ENCODE data around the gene DCAF8L2.
"Not testable (repeated sequence)": the region's sequence is repeated elsewhere in the genome, so short reads cannot be mapped to it uniquely, and the experiment has no call there.

Gene DCAF8L2

DNA sequence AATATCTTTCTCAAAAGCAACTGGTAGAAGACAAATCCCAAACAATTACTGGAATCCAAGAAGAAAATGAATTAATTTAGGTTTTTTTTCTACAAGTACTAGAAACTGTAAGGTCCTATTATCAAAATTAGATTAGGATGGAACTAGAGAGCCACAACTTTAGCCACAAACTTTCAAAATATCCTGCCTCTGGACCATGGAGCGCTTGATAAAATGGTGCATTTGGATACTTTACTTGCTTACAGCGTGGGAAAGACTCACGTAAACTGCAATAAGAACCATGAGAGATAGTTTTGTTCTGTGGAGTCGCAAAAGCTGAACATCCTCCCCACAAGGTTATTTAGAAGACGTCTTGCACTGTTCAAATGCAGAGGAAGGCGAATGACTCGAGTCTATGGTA, at the start of gene DCAF8L2:
DCAF8L2 (plus strand) TSS at position 301 of the 400 bp plus-strand sequence. CDS start 156,552 bp downstream, outside the sequence.
- DNase-seq (ENCODE audit: low read depth in 2 of 2): no peak

DNA sequence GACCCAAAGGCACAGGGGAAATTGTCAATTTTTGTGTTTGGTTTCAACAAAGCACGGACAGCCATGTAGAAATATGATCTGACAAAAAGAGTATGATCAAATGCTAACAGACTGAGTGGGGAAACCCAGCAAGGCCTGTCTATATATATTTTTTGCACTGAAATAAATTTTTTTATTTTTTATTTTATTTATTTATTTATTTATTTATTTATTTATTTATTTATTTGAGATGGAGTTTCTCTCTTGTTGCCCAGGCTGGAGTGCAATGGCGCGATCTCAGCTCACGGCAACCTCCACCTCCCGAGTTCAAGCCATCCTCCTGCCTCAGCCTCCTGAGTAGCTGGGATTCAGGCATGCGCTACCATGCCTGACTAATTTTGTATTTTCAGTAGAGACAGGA, 49.0 kb upstream of the DCAF8L2 start:
- not testable (repeated sequence) for DNase-seq (ENCODE audit: low read depth in 2 of 2)

DNA sequence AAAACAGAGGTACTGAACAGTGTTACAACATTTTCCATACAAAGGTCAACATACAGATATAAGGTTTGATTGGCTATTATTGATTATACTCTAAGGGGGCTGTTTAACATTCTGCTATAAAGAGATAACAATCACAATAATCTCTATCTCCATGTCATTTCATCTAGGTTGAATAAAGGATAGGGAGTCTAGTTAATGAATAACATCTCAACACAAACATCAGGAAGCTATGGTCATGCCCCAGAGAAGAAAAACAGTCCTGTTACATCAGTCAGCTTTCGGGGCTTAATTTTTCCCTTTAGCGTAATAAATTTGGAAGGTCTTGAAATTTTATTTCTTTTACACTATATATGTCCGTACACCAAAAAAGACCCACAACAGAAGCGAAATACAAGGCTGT, 41.5 kb upstream of the DCAF8L2 start:
- DNase-seq (ENCODE audit: low read depth in 2 of 2): no peak

DNA sequence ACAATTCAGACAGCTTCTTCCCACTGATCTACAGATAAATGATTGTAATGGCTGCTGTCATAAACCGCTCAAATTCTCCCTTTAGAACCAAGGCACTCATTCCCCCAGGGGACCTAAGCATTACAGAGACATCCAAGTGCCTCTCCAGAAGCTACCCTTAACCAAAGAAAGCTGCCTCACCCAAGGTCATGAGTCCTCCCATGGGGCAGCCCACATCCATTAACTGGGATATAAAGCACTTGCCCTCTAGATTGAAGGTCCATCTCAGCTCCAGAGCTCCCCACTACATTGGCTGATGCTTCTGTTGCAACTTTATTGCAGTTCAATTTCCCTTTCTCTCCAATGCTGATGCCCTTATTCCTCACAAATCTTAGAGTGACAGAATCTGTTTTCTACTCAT, 40.5 kb upstream of the DCAF8L2 start:
- no peak for DNase-seq (ENCODE audit: low read depth in 2 of 2)

DNA sequence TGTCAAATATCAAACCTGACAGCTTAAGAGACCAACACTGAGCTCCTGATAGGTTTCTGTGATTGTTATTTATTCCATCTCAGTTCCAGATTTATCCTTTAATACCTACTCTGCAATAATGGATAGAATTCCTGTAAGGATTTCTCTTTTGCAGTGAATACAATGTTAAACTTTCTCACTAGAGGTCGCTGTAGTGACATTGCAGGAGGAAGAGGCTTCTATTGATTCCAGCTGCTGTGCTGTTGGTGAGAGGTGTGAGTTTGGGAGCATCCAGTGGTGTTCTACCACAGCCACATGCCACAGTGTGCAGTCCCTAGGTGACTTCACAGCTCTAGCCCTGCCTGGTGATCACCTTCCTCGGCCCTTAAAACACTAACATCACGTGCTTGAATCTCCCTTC, 34.6 kb upstream of the DCAF8L2 start:
- DNase-seq (ENCODE audit: low read depth in 2 of 2): no peak

DNA sequence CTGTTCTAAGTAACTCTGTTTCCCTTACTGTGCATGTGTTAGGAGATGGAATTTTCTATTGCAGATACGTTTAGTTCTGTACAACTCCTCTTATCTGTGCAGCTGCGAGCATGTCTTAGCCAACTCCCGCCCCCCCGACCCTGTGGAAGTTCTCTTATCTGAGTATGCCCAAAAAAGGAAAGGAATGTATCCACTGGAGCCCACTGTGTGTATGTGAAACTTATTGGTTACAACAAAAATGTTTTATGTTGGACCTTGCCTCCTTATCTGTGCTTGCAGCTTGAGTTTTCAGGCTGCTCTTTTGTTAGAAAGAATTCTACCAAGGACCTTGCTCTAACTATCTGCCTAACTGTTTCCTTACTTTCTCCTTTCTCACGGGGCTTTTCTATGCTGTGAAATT, 24.2 kb upstream of the DCAF8L2 start:
- no peak for DNase-seq (ENCODE audit: low read depth in 2 of 2)

DNA sequence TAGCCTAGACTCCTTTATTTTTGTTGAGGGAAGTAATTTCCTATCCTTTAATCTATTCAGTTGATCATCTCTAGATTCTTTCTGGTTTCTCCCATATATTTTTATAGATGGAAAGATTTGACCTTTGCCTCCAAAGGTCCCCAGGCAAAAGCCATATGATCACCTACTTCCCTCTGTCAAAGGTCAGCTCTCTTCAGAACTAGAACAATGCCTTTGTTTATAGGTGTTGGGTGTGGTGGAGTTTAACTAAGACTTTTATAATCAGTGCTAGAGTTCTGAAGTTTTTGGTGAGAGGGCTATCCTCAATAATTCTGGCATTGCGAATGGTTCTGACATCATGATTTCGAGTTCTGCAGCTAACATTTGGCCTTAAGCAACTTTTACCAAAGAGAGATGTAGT, 19.0 kb upstream of the DCAF8L2 start:
- no peak for DNase-seq (ENCODE audit: low read depth in 2 of 2)

DNA sequence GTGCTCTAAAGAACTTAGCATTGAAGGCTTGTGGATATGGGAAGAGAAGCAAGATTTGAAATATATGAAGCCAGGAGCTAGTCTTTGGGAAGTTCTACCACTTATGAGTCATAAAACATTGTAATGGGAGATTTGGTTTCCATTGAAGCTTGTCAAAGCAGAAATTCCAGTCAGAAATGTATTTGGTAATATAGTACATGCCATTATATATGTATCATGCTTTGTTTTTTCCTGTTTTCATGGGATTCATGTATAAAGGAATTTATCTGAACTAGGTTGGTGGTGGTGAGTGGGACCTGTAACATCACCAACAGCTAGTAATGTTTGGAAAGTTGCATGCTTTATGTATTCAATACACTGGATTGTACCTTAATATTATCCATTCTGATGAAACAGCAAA, 14.6 kb upstream of the DCAF8L2 start:
- DNase-seq (ENCODE audit: low read depth in 2 of 2): no peak

DNA sequence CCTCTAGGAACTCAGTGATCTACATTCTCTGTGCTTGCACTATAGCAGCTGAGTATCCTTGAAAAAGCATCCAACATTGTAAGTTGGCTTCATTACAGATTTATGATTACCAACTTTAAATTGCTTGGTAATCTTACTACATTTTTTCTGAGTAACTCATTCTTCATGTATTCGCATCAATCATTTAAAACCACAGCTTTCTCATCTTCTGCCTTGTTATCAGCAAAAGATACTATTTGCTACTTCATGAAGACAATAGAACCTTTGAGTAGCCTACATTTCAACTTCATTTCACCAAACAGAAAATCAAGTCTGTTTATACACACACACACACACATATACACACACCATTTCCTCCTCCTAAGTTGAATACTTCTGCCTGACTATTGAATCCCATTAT, 6.2 kb upstream of the DCAF8L2 start:
- no peak for DNase-seq (ENCODE audit: low read depth in 2 of 2)

DNA sequence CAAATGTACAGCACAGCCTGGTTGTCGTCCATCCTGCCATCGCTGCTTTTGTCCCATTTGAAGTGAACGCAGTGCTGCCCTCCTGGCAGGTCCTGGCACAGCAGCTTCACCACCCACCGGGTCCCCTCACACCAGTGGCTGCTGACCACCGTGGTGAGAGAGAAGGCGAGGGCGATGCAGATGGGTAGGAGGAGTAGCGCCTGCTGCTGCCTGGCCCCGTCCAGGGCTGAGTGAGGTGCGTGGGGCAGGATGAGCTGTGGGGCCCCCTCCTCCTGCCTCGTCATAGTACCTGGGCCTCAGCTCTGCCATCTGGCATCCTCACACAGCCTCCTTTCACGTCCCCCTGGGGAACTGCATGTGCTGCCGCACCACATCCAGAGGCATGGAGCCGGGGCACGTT, 1.8 kb downstream of the DCAF8L2 start:
- no peak for DNase-seq (ENCODE audit: low read depth in 2 of 2)

DNA sequence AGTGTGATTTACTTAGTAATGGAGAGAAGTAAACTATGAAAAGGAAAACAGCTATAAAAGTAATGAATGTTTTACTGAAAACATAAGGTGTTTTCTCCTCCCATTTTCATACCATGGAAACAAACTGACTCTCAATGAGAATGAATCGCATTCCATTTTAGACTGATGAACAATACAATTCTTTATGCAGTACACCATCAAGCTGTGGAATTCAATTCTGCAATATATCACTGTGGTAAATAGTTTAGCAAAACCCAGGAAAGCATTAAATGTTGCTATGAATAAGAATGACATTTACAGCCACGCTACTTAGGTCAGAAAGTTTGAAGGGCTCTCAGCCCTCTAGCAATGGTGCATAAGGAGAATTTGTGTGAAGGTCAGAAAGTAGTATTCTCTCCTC, 7.4 kb downstream of the DCAF8L2 start:
- DNase-seq (ENCODE audit: low read depth in 2 of 2): no peak

DNA sequence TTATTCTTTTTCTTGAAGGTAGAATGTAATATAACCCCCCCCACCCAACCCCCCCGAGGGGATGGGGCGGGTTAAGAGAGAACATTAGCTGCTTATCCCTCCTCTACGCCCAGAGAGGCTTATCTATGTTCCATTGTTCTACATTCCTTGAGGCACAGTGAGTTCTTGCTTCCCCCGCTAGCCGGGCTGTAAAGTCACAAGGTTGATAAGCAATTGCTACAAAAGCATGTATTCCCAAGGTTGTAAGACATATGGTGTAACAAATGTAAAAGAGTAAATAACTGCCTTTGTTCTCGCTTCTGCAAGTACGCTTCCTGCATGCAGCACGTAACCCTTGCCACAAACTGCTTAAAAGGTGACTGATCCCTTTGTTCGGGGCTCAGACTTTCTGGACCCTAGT, 8.2 kb downstream of the DCAF8L2 start:
- no peak for DNase-seq (ENCODE audit: low read depth in 2 of 2)

DNA sequence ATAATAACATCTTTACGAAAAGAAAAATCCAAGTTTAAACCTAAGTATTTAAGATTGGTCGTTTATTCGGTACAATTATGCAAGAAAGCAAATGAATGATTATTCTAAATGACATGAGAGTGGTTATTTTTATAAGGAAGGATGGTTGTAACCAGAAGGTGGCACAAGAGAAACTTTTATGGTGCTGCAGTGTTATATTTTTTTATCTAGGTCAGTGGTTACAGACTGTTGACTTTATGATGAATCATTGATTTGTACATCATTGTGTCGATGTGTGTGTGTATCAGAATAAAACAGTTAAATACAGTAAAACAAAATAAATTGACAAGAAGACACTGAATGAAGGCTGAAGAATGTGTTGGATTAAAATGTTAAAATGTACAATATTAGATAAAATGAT, 9.8 kb downstream of the DCAF8L2 start:
- no peak for DNase-seq (ENCODE audit: low read depth in 2 of 2)

DNA sequence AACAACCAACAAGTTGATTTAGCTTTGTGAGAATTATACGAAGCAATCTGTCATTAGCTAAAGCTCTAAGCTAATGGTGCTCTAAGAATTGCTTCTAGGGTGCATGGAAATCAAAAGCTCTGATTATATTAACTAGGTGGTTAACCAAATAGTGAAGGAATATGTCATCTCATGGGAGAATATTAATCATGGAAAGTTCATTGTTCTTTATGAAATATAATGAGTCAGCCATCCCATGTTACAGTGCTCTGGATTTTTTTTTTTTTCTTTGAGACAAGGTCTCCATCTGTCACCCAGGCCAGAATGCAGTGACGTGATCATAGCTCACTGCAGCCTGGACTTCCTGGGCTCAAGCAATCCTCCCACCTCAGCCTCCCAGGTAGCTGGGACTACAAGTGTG, 10.5 kb downstream of the DCAF8L2 start:
- DNase-seq (ENCODE audit: low read depth in 2 of 2): no peak

DNA sequence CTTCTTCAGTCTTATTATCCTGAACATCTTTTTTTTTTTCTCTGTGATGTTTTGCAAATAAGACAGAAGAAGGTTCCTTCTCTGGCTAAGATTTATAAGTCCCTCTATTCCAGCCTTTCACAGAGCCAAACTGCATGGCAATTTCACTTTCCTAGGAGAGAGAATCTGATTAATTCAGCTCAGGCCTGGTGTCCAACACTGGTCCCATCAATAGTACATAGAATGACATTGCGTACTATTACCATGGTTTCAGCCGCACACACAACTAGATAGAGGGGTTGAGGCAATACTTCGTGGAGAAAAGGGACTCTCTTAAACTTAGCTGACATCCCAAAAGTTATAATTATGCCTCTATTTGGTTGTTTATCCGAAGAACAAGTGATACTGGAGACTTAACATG, 18.5 kb downstream of the DCAF8L2 start:
- DNase-seq (ENCODE audit: low read depth in 2 of 2): no peak

DNA sequence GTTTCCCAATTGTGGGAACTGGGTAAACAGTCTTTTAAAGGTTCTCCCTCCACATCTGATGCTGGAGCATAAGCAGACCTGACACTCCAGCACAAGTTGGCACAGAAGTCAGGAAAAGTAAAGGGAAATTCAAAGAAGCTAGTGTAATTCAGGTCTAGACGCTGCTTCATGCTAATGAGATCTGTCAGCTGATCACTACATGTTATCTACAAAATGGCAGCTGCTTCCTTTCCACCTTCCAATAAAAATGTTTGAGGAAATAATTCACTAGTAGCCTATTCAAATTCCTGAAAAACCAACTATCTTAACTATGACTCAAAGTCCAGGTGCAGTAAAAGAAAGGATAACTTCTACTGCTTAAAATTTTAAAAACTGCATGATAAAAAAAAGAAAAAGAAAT, 29.3 kb downstream of the DCAF8L2 start:
- no peak for DNase-seq (ENCODE audit: low read depth in 2 of 2)

DNA sequence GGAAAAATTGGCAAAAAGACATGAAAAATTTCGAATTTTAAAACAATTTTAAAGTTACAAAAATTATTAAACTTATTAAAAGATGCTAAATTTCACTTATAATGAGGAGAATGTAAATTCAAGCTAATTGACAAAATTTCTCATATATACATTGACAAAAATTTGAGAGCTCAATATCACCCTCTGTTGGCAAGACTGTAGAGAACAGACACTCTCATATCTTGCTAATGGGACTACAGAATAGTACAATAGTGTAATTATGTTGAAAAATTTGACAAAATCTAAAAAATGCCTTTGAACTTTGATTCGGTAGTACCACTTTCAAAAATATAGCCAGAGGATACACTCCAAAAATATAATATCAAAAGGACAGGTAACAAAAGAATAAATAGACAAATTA, 29.8 kb downstream of the DCAF8L2 start:
- DNase-seq (ENCODE audit: low read depth in 2 of 2): no peak

DNA sequence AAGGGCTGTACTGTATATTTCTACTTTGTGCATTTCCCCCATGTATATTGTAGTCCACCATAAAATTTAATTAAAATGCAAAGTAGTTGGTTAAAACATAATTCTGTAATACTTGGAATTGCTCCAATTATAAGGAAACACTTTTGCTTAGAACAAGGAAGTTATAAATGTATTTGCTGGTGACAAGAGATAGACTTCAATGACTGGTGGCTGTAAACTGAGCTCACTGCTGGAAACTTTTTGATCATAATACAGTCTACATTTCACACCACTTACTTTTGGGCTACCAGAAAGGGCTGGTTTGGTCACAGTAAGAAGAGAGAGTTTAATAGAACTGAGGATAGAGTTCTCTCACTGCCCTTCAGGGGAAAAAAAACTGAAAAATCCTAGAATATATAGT, 32.7 kb downstream of the DCAF8L2 start:
- DNase-seq (ENCODE audit: low read depth in 2 of 2): no peak

DNA sequence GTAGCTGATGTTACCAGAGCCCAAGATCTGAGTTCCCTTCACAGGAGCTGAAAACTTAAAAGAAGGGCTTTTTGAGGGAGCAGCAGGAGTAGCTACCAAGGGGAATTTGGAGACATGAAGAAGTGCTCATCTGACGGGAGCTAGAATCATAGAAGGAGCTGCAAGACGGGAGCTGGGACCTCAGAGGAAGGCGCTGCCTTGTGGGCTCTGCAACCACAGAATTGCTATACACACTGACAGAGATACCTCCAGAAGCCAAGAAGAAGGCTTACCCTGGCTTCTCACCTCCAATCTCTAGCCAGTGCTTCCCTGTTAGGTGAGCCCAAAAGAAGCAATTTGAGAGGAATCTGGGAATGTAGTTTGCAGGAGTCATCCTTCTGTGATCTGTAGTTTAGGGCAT, 35.9 kb downstream of the DCAF8L2 start:
- DNase-seq (ENCODE audit: low read depth in 2 of 2): no peak

DNA sequence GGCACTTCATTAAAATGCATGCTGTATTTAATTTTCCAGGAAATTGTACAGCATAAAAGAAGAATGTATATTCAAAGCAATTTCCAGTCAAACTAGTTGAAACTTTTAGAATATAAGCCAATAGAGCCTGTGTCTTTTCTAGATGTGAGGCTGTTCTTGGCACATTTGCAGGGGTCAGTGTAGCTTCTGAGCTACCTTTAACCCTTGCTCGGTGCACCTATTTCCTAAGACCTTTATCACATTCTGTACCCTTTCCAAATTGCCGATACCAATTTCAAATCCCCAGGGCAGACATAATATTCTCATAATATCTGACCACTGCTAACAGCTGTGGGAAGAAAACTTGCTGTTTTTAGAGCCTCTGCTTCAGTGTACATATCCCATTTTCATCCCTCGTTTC, 43.2 kb downstream of the DCAF8L2 start:
- no peak for DNase-seq (ENCODE audit: low read depth in 2 of 2)

DNA sequence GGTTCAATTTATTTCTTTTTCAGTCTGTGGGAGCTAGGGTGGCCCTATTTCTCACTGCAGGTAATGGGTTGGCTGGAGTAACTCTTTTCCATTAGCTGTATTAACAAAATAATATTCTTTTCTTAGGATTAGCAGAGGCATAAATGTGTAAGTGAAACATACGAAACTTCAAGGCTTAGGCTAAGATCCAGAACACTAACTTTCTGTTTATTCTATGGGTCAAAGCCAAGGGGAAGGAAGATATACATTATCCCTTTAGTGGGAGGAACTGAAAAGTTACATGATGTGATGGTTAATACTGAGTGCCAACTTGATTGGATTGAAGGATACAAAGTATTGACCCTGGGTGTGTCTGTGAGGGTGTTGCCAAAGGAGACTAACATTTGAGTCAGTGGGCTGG, 66.4 kb downstream of the DCAF8L2 start:
- DNase-seq (ENCODE audit: low read depth in 2 of 2): no peak

DNA sequence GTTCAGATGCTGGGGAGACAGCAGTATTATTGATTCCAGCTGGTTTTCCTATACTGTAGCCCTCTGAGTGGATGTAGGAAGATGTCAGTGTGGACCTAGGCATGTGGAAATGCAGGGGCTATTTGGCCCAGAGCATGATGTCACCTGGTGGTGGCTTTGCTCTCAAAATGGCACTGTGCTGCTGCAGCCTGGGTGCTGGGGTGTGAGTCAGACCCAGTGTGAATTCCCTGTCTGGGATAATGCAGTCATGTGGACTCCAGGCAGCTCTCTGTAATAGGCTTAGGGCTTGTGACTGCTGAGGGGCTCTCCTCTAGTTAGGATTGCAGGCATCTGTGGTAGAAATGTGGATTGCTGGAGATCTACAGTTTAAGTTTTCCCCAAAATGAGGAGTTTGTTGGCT, 70.7 kb downstream of the DCAF8L2 start:
- no peak for DNase-seq (ENCODE audit: low read depth in 2 of 2)

DNA sequence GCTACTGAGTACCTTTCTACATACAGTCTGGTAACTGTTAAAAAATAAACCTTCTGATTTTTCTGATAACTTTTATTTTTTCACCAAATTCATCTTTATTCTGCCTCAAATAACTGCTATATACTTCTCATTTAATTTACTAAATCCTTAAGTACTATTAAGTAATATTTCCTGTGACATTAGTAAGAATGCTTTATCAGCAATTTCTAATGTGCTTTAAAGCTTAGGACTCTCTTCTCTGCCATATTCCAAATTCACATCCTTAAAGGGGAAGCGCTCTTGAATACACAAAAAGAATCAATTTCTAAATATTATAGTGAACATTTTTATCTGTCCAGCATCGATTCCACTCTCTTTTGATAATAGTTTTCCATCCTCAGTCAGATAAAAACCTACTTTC, 81.1 kb downstream of the DCAF8L2 start:
- no peak for DNase-seq (ENCODE audit: low read depth in 2 of 2)

DNA sequence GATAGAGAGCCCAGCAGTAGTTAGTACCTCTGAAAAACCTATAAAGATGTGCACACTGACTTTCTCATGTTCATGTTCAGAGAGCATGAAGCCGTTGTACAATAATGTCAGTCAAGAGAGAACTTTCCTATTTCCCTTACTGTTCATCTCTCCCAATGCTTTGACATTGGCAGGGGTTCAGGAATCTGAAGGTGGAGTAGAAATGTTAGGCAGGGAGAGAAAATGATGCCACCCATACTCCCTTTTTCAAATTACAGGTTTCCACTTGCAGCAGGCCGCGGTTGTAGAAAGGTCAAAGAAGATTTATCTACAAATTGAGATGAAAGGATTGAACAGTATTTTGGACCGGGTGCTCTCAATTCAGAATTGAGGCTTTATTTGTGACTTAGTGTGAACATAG, 84.3 kb downstream of the DCAF8L2 start:
- no peak for DNase-seq (ENCODE audit: low read depth in 2 of 2)

DNA sequence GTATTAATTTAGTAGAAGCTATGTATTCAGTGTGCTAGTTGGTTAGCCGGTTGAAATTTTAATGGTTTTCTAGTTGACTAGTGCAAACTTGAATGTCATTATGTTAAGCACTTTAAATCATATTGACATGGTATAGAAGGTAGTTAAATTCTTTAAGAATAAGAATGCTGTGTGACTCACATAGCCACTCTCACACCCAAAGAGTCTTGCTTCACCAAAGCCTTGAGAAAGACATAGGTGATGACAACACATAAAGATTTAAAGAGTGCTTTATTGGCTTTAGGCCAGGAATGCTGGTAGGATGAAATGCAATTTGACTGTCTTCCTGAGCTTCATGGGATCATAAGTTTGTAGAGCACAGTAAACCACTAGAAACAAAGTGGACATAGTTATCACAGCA, 85.3 kb downstream of the DCAF8L2 start:
- no peak for DNase-seq (ENCODE audit: low read depth in 2 of 2)

All from stimulated activated CD8-positive, alpha-beta memory T cell treated with anti-CD3 and anti-CD28 coated beads, Interleukin-15, amount 100 ng/mL, for 4 hours (primary cell).